Neutrophil (primary cell): ENCODE measurements around the gene P2RX2.

Source experiments
- H3K27ac ChIP-seq: fragments of 200-600 bp; sonication (generic); 2 replicates; pipeline ENCODE4 v1.5.1; 2016; ENCODE audit warnings: mild to moderate bottlenecking, moderate library complexity
- H3K27me3 ChIP-seq: fragments of 200-600 bp; sonication (generic); 2 replicates; pipeline ENCODE4 v1.6.0; 2016; ENCODE audit warnings: mild to moderate bottlenecking
- H3K36me3 ChIP-seq: fragments of 200-600 bp; sonication (generic); 2 replicates; pipeline ENCODE4 v1.5.1; 2017
- H3K4me1 ChIP-seq, 2 experiments: fragments of 200-600 bp in 1 of 2; sonication (generic) in 1 of 2; 1 replicate in 1 of 2; 2 replicates in 1 of 2; pipeline versions ENCODE4 v1.5.1 to v1.6.1; 2013 to 2016; ENCODE audit warnings: low read depth in 1 of 2, low read length in 1 of 2, mild to moderate bottlenecking in 1 of 2, moderate library complexity in 1 of 2; ENCODE audit not compliant: control insufficient read depth in 1 of 2, insufficient read depth in 1 of 2
- H3K4me3 ChIP-seq, 2 experiments: fragments of 200-600 bp in 1 of 2; sonication (generic) in 1 of 2; 1 replicate in 1 of 2; 2 replicates in 1 of 2; pipeline ENCODE4 v1.5.1; 2013 to 2016; ENCODE audit warnings: low read depth in 1 of 2, low read length in 1 of 2, mild to moderate bottlenecking in 1 of 2, moderate library complexity in 1 of 2
- H3K9me3 ChIP-seq: fragments of 200-600 bp; sonication (generic); 2 replicates; pipeline ENCODE4 v1.5.1; 2016
- TF ChIP-seq, protein P1 (sequence below): fragments of 200-600 bp; sonication (generic); IDR thresholded peaks from 2 replicates; pipeline ENCODE4 v1.5.1; 2016; ENCODE audit warnings: antibody characterized with exemption

Gene P2RX2

DNA sequence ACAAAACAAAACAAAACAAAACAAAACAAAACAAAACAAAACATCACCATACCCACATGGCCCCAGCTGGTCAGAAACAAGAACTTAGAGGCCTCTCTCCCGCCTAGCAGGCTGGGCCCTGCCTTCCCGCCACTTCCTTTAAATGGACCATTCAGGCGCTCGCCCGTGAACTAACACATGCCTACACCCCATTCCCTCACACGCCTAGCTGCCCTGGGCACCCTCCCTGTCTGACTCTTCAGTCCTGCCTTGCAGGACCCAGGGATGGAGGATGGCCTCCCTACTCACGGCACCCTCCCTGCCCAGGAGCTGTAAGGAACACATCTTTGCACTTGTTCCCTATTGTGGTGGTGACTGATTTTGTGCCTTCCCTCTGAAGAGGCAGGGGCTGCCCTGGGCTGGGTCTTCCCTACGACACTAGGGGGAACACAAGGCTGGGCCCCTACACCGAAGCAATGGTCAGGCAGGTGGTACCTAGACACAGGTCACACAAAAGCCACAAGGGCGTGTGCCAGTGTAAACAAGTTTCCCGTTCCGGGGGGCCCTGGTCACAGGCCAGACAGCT lies 21.5 kb downstream of the P2RX2 start:
- TF ChIP-seq, protein P1, sequence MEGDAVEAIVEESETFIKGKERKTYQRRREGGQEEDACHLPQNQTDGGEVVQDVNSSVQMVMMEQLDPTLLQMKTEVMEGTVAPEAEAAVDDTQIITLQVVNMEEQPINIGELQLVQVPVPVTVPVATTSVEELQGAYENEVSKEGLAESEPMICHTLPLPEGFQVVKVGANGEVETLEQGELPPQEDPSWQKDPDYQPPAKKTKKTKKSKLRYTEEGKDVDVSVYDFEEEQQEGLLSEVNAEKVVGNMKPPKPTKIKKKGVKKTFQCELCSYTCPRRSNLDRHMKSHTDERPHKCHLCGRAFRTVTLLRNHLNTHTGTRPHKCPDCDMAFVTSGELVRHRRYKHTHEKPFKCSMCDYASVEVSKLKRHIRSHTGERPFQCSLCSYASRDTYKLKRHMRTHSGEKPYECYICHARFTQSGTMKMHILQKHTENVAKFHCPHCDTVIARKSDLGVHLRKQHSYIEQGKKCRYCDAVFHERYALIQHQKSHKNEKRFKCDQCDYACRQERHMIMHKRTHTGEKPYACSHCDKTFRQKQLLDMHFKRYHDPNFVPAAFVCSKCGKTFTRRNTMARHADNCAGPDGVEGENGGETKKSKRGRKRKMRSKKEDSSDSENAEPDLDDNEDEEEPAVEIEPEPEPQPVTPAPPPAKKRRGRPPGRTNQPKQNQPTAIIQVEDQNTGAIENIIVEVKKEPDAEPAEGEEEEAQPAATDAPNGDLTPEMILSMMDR, result no peak
- no peak overlapping the region for H3K27ac ChIP-seq
- H3K36me3 ChIP-seq, result peaks cover 89% of the 10 kb centered on the region
- no peaks in the 10 kb centered on the region for H3K27me3 ChIP-seq
- H3K4me3 ChIP-seq, result no peak overlapping the region
- no peaks in the 10 kb centered on the region for H3K4me1 ChIP-seq
- no peaks in the 10 kb centered on the region for H3K9me3 ChIP-seq

DNA sequence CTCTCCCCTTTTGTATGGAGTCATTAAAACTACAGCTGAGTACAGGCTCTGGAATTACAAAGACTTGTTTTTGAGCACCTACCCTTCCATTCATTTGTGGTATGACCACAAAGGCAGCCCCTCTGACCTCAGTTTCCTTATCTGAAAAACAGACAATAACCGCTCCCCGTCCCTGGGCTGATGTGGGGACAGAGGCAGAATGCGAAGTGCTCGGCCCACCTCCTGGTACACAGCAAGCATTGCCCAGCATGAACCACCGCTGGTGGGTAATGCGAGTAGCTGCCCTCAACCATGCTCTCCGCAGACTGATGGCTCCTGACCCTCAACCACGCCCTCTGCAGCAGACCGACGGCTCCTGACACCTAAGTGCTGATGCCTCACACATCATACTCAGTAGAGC lies 22.4 kb downstream of the P2RX2 start:
- H3K27me3 ChIP-seq, result no peaks in the 10 kb centered on the region
- peaks cover 89% of the 10 kb centered on the region for H3K36me3 ChIP-seq
- TF ChIP-seq, protein P1, result no peak
- H3K9me3 ChIP-seq, result no peaks in the 10 kb centered on the region
- H3K4me3 ChIP-seq, result no peak overlapping the region
- no peak overlapping the region for H3K27ac ChIP-seq
- H3K4me1 ChIP-seq, result no peaks in the 10 kb centered on the region

GRCh38 chr12:132641811-132642650 lies 23.5 kb downstream of the P2RX2 start:
- Histone ChIP-seq H3K36me3 (peaks cover 91% of the 10 kb centered on the region), H3K9me3 (no peaks in the 10 kb centered on the region), H3K27ac (no peak overlapping the region), H3K4me3 (no peak overlapping the region), H3K4me1 (no peaks in the 10 kb centered on the region), H3K27me3 (no peaks in the 10 kb centered on the region)
- TF ChIP-seq, protein P1, result no peak

DNA sequence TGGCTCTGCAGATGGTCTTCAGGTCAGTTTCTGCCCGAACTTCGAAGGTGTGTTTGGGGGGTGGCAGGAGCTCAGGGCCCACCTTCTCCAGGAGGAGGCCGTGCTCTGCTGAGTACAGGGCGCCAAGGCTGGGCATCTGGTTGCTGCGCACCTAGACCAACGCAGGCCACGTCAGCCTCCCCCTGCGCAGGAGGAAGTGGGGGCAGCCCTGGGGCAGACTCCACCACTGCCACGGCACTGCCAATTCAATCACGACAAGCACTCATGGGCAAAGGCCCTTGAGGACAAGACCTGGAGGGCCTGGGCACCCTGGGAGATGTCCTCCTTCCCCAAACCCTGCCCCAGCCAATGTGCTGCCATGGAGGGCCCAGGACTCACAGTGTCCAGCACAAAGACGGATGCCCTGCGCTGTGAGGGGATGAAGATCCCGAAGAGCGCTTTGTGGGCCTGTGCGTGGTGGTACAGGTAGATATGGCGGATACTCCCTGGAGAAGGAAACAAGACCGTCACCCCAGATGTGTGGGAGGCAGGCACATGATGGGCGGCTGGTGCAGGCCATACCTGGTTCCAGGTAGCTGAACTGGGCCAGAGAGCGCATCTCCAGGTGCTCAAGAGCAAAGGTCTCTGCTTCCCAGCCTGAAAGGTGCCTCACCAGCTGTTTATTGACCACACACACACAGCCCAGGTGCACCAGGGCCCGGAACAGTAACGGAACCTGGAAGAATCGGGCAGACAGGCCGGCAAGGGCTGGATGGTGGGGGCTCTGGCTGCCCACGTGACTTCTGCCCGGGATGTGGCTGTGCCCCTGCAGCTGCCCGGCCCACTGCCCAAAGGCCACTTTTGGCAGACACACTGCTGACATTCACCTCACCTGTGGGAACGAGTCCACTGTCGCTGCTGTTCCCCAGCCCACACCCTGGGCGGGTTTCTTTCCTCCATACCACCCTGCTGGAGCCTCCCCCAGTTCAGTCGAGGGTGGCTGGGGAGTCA lies 24.6 kb downstream of the P2RX2 start:
- TF ChIP-seq, protein P1, result no peak
- Histone ChIP-seq H3K36me3 (peaks cover 91% of the 10 kb centered on the region), H3K27ac (no peak overlapping the region), H3K4me1 (no peaks in the 10 kb centered on the region), H3K9me3 (no peaks in the 10 kb centered on the region), H3K4me3 (no peak overlapping the region), H3K27me3 (no peaks in the 10 kb centered on the region)

DNA sequence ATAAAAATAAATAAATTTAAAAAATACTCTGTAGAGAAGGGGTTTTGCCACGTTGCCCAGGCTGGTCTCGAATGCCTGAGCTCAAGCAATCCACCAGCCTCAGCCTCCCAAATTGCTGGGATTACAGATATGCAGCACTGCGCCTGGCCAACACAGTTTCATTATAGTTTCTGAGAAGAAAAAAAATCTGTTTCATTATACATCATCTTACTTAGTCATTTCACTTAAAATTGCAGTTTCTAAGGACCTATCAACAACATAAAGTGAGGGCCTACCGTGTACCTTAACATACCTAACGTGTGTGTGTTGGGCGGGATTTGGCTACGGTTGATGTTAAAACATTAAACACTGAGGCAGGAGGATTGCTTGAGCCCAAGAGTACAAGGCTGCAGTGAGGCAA lies 28.3 kb downstream of the P2RX2 start:
- Histone ChIP-seq H3K36me3 (peaks cover 90% of the 10 kb centered on the region), H3K27ac (no peak overlapping the region), H3K27me3 (no peaks in the 10 kb centered on the region), H3K4me3 (no peak overlapping the region), H3K4me1 (no peaks in the 10 kb centered on the region), H3K9me3 (no peaks in the 10 kb centered on the region)
- TF ChIP-seq, protein P1, result no peak
